ENCODE data around the gene MAP2K1. TPM values are rescaled to one million over a fixed set of nuclear protein-coding genes. Genes with fewer than 3 reads are reported as not detected.
"Not testable (repeated sequence)": the region's sequence is repeated elsewhere in the genome, so short reads cannot be mapped to it uniquely, and the experiment has no call there.

The MAP2K1 gene
- total RNA-seq, 2 donors from 2014 or later, result 31.3 to 36.4 TPM

GRCh38 chr15:66456211-66456610 is 69.5 kb downstream of the MAP2K1 start:
- Histone ChIP-seq H3K9me3 (no peaks in the 10 kb centered on the region), H3K36me3 (peaks cover 8% of the 10 kb centered on the region), H3K27me3 (no peaks in the 10 kb centered on the region), H3K4me1 (no peaks in the 10 kb centered on the region), H3K4me3 (no peak overlapping the region), H3K27ac (no peak overlapping the region)
- no peak for TF ChIP-seq CTCF (IDR thresholded peaks at IDR 0.05)
- no peak for DNase-seq (ENCODE audit: low spot score)

- Histone ChIP-seq H3K27me3 (no peaks in the 10 kb centered on the region), H3K4me1 (no peaks in the 10 kb centered on the region), H3K9me3 (no peaks in the 10 kb centered on the region), H3K27ac (no peak overlapping the region), H3K36me3 (no peaks in the 10 kb centered on the region), H3K4me3 (no peak overlapping the region)
- no peak for DNase-seq (ENCODE audit: low spot score)
- TF ChIP-seq CTCF (IDR thresholded peaks at IDR 0.05), result no peak
These were observed 73.3 kb downstream of the MAP2K1 start for GRCh38 chr15:66459818-66460615.

GRCh38 chr15:66461294-66461693 is 74.6 kb downstream of the MAP2K1 start:
- H3K9me3 ChIP-seq; H3K4me3 ChIP-seq; H3K27me3 ChIP-seq; DNase-seq (ENCODE audit: low spot score); H3K27ac ChIP-seq; H3K4me1 ChIP-seq; H3K36me3 ChIP-seq: not testable (repeated sequence)

GRCh38 chr15:66461917-66462316 is 75.2 kb downstream of the MAP2K1 start:
- no peak for DNase-seq (ENCODE audit: low spot score)
- no peak for TF ChIP-seq CTCF (IDR thresholded peaks at IDR 0.05)
- Histone ChIP-seq H3K4me1 (no peaks in the 10 kb centered on the region), H3K9me3 (no peaks in the 10 kb centered on the region), H3K27me3 (no peaks in the 10 kb centered on the region), H3K27ac (no peak overlapping the region), H3K4me3 (no peak overlapping the region), H3K36me3 (no peaks in the 10 kb centered on the region)

- TF ChIP-seq CTCF (IDR thresholded peaks at IDR 0.05), result no peak
- Histone ChIP-seq H3K4me3 (no peak overlapping the region), H3K9me3 (no peaks in the 10 kb centered on the region), H3K27me3 (no peaks in the 10 kb centered on the region), H3K36me3 (no peaks in the 10 kb centered on the region), H3K27ac (no peak overlapping the region), H3K4me1 (no peaks in the 10 kb centered on the region)
- DNase-seq (ENCODE audit: low spot score), result no peak
These were observed 75.9 kb downstream of the MAP2K1 start for GRCh38 chr15:66462627-66463026.

- H3K36me3 ChIP-seq; H3K4me3 ChIP-seq; DNase-seq (ENCODE audit: low spot score); H3K27me3 ChIP-seq; H3K4me1 ChIP-seq; H3K9me3 ChIP-seq; H3K27ac ChIP-seq: not testable (repeated sequence)
These were observed 78.6 kb downstream of the MAP2K1 start for GRCh38 chr15:66465294-66465693.

- H3K27me3 ChIP-seq; H3K4me3 ChIP-seq; H3K27ac ChIP-seq; H3K36me3 ChIP-seq; DNase-seq (ENCODE audit: low spot score); H3K4me1 ChIP-seq; H3K9me3 ChIP-seq: not testable (repeated sequence)
These were observed 80.7 kb downstream of the MAP2K1 start for GRCh38 chr15:66467162-66468040.

GRCh38 chr15:66470825-66471224 is 84.1 kb downstream of the MAP2K1 start:
- DNase-seq (ENCODE audit: low spot score); H3K27ac ChIP-seq; H3K36me3 ChIP-seq; H3K27me3 ChIP-seq; H3K9me3 ChIP-seq; H3K4me3 ChIP-seq: not testable (repeated sequence)
- peaks cover 0 to 21% of the 10 kb centered on the region in 2 donors for H3K4me1 ChIP-seq

Measured in right atrium auricular region (tissue), 2 donors.